Measurements from ENCODE around the gene WDR77.
A peak's percentile ranks its signal among the peaks of the same experiment; 100 is the strongest.

WDR77 gene

GRCh38 chr1:111399792-111400610 is 49.1 kb downstream of the WDR77 start:
- Histone ChIP-seq H3K9ac (ENCODE audit: low read length) (peak overlapping the region; percentile 2), H3K4me1 (ENCODE audit: control insufficient read depth, insufficient read depth, low read length) (peaks cover 17% of the 10 kb centered on the region), H3K4me3 (ENCODE audit: low read length) (no peak overlapping the region), H3K9me3 (ENCODE audit: control insufficient read depth, low read length) (peaks cover 3% of the 10 kb centered on the region), H3K36me3 (ENCODE audit: control insufficient read depth, insufficient read depth, low read length, severe bottlenecking) (no peaks in the 10 kb centered on the region), H3K27me3 (replicated peaks; ENCODE audit: control insufficient read depth, insufficient read depth, low read length) (no peaks in the 10 kb centered on the region)
- DNase-seq (ENCODE audit: low read depth), result peak; percentile 90

- no peaks in the 10 kb centered on the region for H3K9me3 ChIP-seq (ENCODE audit: control insufficient read depth, low read length)
- DNase-seq (ENCODE audit: low read depth), result no peak
- H3K4me1 ChIP-seq (ENCODE audit: control insufficient read depth, insufficient read depth, low read length), result peaks cover 20% of the 10 kb centered on the region
- H3K27me3 ChIP-seq (replicated peaks; ENCODE audit: control insufficient read depth, insufficient read depth, low read length), result peaks cover 12% of the 10 kb centered on the region
- no peak overlapping the region for H3K4me3 ChIP-seq (ENCODE audit: low read length)
- H3K9ac ChIP-seq (ENCODE audit: low read length), result no peak overlapping the region
- no peaks in the 10 kb centered on the region for H3K36me3 ChIP-seq (ENCODE audit: control insufficient read depth, insufficient read depth, low read length, severe bottlenecking)
Observed at GRCh38 chr1:111392460-111392945, 56.6 kb downstream of the WDR77 start.

- Histone ChIP-seq H3K4me3 (ENCODE audit: low read length) (no peak overlapping the region), H3K27me3 (replicated peaks; ENCODE audit: control insufficient read depth, insufficient read depth, low read length) (peaks cover 12% of the 10 kb centered on the region), H3K4me1 (ENCODE audit: control insufficient read depth, insufficient read depth, low read length) (peaks cover 24% of the 10 kb centered on the region), H3K9ac (ENCODE audit: low read length) (no peak overlapping the region), H3K36me3 (ENCODE audit: control insufficient read depth, insufficient read depth, low read length, severe bottlenecking) (no peaks in the 10 kb centered on the region), H3K9me3 (ENCODE audit: control insufficient read depth, low read length) (no peaks in the 10 kb centered on the region)
- DNase-seq (ENCODE audit: low read depth), result no peak
Observed at GRCh38 chr1:111392042-111392441, 57.0 kb downstream of the WDR77 start.

Measured in adipocyte (in vitro differentiated cells).